ENCODE measurements around the gene TRMT1.

DNA sequence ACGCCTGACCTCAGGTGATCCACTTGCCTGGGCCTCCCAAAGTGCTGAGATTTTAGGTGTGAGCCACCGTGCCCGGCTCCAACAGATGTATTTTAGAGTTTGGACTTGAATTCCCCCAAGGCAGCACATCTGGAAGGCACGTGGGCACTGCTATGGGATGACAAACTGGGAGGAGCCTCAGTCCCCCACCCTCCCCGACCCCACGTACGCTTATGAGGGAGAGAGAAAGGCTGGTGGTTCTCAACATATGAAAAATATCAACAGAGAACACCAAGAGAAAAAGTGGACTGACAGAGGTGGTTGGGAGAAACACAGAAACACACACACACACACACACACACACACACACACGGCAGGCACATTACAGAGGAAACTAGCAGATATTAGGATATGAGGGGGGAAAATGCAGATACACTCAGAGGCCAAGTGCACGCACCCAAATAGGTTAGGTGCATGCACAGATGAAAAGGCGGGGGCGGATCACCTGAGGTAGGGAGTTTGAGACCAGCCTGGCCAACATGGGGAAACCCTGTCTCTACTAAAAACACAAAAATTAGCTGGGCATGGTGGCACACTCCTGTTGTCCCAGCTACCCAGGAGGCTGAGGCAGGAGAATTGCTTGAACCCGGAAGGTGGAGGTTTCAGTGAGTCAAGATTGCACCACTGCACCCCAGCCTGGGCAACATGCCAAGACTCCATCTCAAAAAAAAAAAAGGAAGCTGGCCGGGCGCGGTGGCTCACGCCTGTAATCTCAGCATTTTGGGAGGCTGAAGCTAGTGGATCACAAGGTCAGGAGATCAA, 30.4 kb upstream of the TRMT1 start:
- TF ChIP-seq SPI1 (IDR thresholded peaks at IDR 0.05; ENCODE audit: borderline replicate concordance, low read depth): peak; percentile 60; the same call in 1 of the 2 replicates
- TF ChIP-seq, protein P1, sequence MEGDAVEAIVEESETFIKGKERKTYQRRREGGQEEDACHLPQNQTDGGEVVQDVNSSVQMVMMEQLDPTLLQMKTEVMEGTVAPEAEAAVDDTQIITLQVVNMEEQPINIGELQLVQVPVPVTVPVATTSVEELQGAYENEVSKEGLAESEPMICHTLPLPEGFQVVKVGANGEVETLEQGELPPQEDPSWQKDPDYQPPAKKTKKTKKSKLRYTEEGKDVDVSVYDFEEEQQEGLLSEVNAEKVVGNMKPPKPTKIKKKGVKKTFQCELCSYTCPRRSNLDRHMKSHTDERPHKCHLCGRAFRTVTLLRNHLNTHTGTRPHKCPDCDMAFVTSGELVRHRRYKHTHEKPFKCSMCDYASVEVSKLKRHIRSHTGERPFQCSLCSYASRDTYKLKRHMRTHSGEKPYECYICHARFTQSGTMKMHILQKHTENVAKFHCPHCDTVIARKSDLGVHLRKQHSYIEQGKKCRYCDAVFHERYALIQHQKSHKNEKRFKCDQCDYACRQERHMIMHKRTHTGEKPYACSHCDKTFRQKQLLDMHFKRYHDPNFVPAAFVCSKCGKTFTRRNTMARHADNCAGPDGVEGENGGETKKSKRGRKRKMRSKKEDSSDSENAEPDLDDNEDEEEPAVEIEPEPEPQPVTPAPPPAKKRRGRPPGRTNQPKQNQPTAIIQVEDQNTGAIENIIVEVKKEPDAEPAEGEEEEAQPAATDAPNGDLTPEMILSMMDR (IDR thresholded peaks at IDR 0.05; ENCODE audit: insufficient read depth, low read length): no peak

Measured in HL-60 (cell line).